ENCODE data around the gene TSPAN7. TPM values are rescaled to one million over a fixed set of nuclear protein-coding genes. Genes with fewer than 3 reads are reported as not detected.

TSPAN7 gene, protein sequence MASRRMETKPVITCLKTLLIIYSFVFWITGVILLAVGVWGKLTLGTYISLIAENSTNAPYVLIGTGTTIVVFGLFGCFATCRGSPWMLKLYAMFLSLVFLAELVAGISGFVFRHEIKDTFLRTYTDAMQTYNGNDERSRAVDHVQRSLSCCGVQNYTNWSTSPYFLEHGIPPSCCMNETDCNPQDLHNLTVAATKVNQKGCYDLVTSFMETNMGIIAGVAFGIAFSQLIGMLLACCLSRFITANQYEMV
- 61.9 TPM for polyA plus RNA-seq
- long read RNA-seq, donor 1, transcript TSPAN7-202 (8 exons, 1,909 nt): major isoform, 15 of 18 reads
- long read RNA-seq, donor 1, partial matches to known transcripts: 0 of 18 reads
- long read RNA-seq, donor 1, other reads (novel, unspliced or antisense): 0 of 18 reads
- long read RNA-seq, donor 2, transcript TSPAN7-202 (8 exons, 1,909 nt): major isoform, 19 of 39 reads
- long read RNA-seq, donor 2, partial matches to known transcripts: 20 of 39 reads
- long read RNA-seq, donor 2, other reads (novel, unspliced or antisense): 0 of 39 reads
- long read RNA-seq, donor 3, transcript TSPAN7-203 (7 exons, 1,683 nt): minor isoform, 6 of 75 reads
- long read RNA-seq, donor 3, transcript TSPAN7-202 (8 exons, 1,909 nt): major isoform, 39 of 75 reads
- long read RNA-seq, donor 3, partial matches to known transcripts: 30 of 75 reads
- long read RNA-seq, donor 3, other reads (novel, unspliced or antisense): 0 of 75 reads
- long read RNA-seq, donor 4, partial matches to known transcripts: 0 of 1 reads
- long read RNA-seq, donor 4, other reads (novel, unspliced or antisense): 0 of 1 reads
- long read RNA-seq, donor 5, transcript TSPAN7-202 (8 exons, 1,909 nt): major isoform, 19 of 19 reads
- long read RNA-seq, donor 5, partial matches to known transcripts: 0 of 19 reads
- long read RNA-seq, donor 5, other reads (novel, unspliced or antisense): 0 of 19 reads
- long read RNA-seq, donor 6, transcript TSPAN7-202 (8 exons, 1,909 nt): major isoform, 29 of 72 reads
- long read RNA-seq, donor 6, transcript TSPAN7-203 (7 exons, 1,683 nt): minor isoform, 5 of 72 reads
- long read RNA-seq, donor 6, partial matches to known transcripts: 38 of 72 reads
- long read RNA-seq, donor 6, other reads (novel, unspliced or antisense): 0 of 72 reads
- long read RNA-seq, donor 7, transcript TSPAN7-202 (8 exons, 1,909 nt): major isoform, 26 of 35 reads
- long read RNA-seq, donor 7, partial matches to known transcripts: 6 of 35 reads
- long read RNA-seq, donor 7, other reads (novel, unspliced or antisense): 0 of 35 reads
- long read RNA-seq, donor 8, transcript TSPAN7-202 (8 exons, 1,909 nt): major isoform, 46 of 62 reads
- long read RNA-seq, donor 8, partial matches to known transcripts: 12 of 62 reads
- long read RNA-seq, donor 8, other reads (novel, unspliced or antisense): 0 of 62 reads
- long read RNA-seq, donor 9, transcript TSPAN7-202 (8 exons, 1,909 nt): major isoform, 34 of 56 reads
- long read RNA-seq, donor 9, partial matches to known transcripts: 21 of 56 reads
- long read RNA-seq, donor 9, other reads (novel, unspliced or antisense): 0 of 56 reads
- long read RNA-seq, donor 10, transcript TSPAN7-202 (8 exons, 1,909 nt): major isoform, 35 of 46 reads
- long read RNA-seq, donor 10, partial matches to known transcripts: 8 of 46 reads
- long read RNA-seq, donor 10, other reads (novel, unspliced or antisense): 0 of 46 reads
- long read RNA-seq, donor 11, transcript TSPAN7-202 (8 exons, 1,909 nt): major isoform, 29 of 39 reads
- long read RNA-seq, donor 11, transcript TSPAN7-203 (7 exons, 1,683 nt): minor isoform, 5 of 39 reads
- long read RNA-seq, donor 11, partial matches to known transcripts: 5 of 39 reads
- long read RNA-seq, donor 11, other reads (novel, unspliced or antisense): 0 of 39 reads

DNA sequence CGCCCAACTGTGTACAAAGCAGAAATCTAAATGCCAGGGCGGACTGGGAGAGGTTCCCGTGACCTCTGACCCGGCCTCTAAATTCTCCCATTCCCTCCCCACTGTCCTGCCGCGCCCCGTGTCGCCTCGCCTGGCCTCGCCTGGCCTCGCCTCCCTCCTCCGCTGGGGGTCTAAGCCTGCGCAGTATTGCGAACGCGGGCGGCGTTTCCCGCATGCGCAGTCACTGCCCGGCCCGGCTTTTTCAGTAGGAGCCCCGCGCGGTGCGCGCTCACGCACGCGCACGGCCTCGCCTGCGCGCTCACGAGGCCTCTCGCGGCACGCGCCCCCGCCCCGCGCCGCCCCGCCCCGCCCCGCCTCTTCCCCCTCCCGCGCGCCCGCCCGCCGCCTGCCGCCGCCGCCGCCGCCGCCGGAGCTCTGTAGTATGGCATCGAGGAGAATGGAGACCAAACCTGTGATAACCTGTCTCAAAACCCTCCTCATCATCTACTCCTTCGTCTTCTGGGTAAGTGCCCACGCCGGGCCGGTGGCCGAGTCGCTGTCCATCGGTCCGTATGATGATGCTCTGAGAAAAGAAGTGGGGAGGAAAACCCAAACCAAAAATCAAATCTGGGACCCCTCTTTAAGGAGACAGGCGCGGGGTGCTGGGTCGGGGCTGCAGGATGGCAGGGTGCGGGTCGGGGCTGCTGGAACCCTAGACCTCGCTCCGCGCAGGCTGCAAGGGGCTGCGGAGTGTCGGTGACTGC, at the start of gene TSPAN7:
Gene TSPAN7 (plus strand): TSS at position 417 of the 743 bp plus-strand sequence. CDS start 5 bp downstream, at position 422.
- Histone ChIP-seq H3K4me3 (ENCODE audit: low read length) (peak within 1 kb of the TSS; percentile 70), H3K9me3 (ENCODE audit: control insufficient read depth, low read depth, low read length) (no peaks in the 10 kb centered on the region), H3K27me3 (ENCODE audit: control insufficient read depth, insufficient read depth, low read length) (no peaks in the 10 kb centered on the region), H3K4me1 (ENCODE audit: control insufficient read depth, insufficient read depth, low read length) (peaks cover 3% of the 10 kb centered on the region), H3K27ac (ENCODE audit: low read length) (peak within 1 kb of the TSS; percentile 84), H3K36me3 (ENCODE audit: control insufficient read depth, insufficient read depth, low read length) (no peaks in the 10 kb centered on the region)
- WGBS (ENCODE audit: insufficient coverage, low lambda C conversion rate): no CpG with 5 or more reads among the region's 78 CpGs
- peak; percentile 79 to 84 for DNase-seq

DNA sequence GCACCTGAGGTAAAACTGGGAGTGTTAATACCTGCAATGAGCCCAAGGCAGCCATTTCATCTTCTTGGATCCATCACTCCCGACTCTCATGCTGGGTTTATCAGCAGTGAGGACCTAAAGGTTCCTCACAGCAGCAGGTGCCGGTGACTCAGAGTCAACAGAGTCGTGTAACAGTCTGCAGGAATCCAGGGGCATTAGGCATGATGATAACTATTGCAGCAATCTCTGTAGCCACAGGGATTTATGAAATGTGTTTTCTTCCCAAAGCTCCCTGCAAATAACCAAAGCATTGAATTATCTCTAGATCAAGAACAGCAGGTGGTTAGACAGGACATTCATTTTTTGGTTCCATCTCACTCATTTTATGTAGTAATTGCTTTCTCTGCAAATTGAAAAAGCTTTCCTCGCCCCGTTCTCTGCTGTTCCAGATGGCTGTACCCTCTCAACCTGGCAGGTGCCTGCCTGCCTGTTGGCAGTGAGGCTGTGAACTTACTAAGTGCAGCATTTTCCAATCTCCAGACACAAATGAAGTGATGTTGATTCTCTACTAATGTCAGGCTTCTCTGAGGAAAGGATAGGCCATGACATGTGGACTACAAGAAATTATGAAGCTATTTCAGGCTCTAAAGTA, 48.1 kb upstream of the TSPAN7 start:
- Histone ChIP-seq H3K4me3 (ENCODE audit: low read length) (no peak overlapping the region), H3K9me3 (ENCODE audit: control insufficient read depth, low read depth, low read length) (no peaks in the 10 kb centered on the region), H3K36me3 (ENCODE audit: control insufficient read depth, insufficient read depth, low read length) (no peaks in the 10 kb centered on the region), H3K4me1 (ENCODE audit: control insufficient read depth, insufficient read depth, low read length) (no peaks in the 10 kb centered on the region), H3K27ac (ENCODE audit: low read length) (no peak overlapping the region), H3K27me3 (ENCODE audit: control insufficient read depth, insufficient read depth, low read length) (no peaks in the 10 kb centered on the region)
- DNase-seq: peak; percentile 29 to 60
- WGBS (ENCODE audit: insufficient coverage, low lambda C conversion rate): no CpG with 5 or more reads among the region's 5 CpGs

- Histone ChIP-seq H3K27ac (ENCODE audit: low read length) (no peak overlapping the region), H3K4me1 (ENCODE audit: control insufficient read depth, insufficient read depth, low read length) (no peaks in the 10 kb centered on the region), H3K36me3 (ENCODE audit: control insufficient read depth, insufficient read depth, low read length) (no peaks in the 10 kb centered on the region), H3K4me3 (ENCODE audit: low read length) (no peak overlapping the region), H3K27me3 (ENCODE audit: control insufficient read depth, insufficient read depth, low read length) (no peaks in the 10 kb centered on the region), H3K9me3 (ENCODE audit: control insufficient read depth, low read depth, low read length) (no peaks in the 10 kb centered on the region)
- DNase-seq: no peak
Measured at GRCh38 chrX:38514016-38514854, 47.1 kb upstream of the TSPAN7 start.

DNA sequence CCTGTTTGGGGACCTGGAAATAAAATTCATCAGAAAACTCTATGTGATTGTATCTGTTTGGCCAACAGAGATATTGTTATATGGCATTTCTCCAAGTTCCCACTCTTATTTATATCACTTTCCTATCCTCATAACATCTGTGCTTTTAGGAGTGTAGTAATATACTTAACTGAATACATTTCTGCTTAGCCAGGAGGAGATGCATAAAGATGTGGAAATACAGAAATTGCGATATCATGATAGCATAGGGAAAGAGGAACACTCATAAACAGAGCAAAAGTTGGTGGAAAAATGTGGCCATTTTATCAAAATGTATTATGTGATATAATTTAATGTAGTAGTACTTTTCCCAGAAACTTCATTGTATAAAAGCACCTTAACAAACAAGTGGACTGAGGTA, 46.1 kb upstream of the TSPAN7 start:
- H3K4me1 ChIP-seq (ENCODE audit: control insufficient read depth, insufficient read depth, low read length): no peaks in the 10 kb centered on the region
- no peaks in the 10 kb centered on the region for H3K27me3 ChIP-seq (ENCODE audit: control insufficient read depth, insufficient read depth, low read length)
- H3K4me3 ChIP-seq (ENCODE audit: low read length): no peak overlapping the region
- no CpG with 5 or more reads among the region's 1 CpG for WGBS (ENCODE audit: insufficient coverage, low lambda C conversion rate)
- no peak overlapping the region for H3K27ac ChIP-seq (ENCODE audit: low read length)
- no peak for DNase-seq
- H3K9me3 ChIP-seq (ENCODE audit: control insufficient read depth, low read depth, low read length): no peaks in the 10 kb centered on the region
- H3K36me3 ChIP-seq (ENCODE audit: control insufficient read depth, insufficient read depth, low read length): no peaks in the 10 kb centered on the region

DNA sequence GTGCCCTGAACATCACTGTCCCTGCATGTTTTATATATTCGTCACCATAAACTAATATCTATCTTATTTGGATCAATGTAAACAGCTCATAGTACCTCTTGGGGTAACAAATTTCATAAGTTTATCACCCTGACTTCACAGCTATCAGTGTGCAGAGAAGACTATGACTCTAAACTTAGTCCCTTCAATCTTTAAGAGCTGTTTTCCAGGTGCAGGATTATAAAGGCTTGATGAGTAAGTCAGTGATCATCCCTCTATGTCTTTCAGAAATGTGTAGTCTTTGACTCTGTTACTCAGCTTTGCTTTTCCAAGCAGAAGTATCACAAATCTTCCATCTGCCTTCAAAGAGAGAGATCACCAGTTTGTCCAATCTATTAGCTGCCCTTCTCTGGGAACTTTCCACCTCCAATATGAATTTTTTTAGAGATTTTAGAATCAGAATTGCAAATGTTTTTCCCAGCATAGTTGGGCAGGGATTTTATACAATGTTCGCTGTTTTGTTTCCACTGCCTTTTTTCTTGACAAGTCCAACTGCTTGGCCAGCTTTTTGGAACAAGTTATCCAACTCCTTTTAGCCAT, 45.1 kb upstream of the TSPAN7 start:
- H3K9me3 ChIP-seq (ENCODE audit: control insufficient read depth, low read depth, low read length): no peaks in the 10 kb centered on the region

GRCh38 chrX:38519651-38520050, 41.7 kb upstream of the TSPAN7 start:
- no peaks in the 10 kb centered on the region for H3K27me3 ChIP-seq (ENCODE audit: control insufficient read depth, insufficient read depth, low read length)
- no peaks in the 10 kb centered on the region for H3K36me3 ChIP-seq (ENCODE audit: control insufficient read depth, insufficient read depth, low read length)
- no peak overlapping the region for H3K4me3 ChIP-seq (ENCODE audit: low read length)
- WGBS (ENCODE audit: insufficient coverage, low lambda C conversion rate): no CpG with 5 or more reads among the region's 6 CpGs
- DNase-seq: peak in 1 of 2 donors; percentile 30
- H3K9me3 ChIP-seq (ENCODE audit: control insufficient read depth, low read depth, low read length): no peaks in the 10 kb centered on the region
- no peak overlapping the region for H3K27ac ChIP-seq (ENCODE audit: low read length)
- no peaks in the 10 kb centered on the region for H3K4me1 ChIP-seq (ENCODE audit: control insufficient read depth, insufficient read depth, low read length)

More for the DNA sequence above, 45.1 kb upstream of the TSPAN7 start:
- Histone ChIP-seq H3K4me3 (ENCODE audit: low read length) (no peak overlapping the region), H3K27me3 (ENCODE audit: control insufficient read depth, insufficient read depth, low read length) (no peaks in the 10 kb centered on the region), H3K27ac (ENCODE audit: low read length) (no peak overlapping the region), H3K4me1 (ENCODE audit: control insufficient read depth, insufficient read depth, low read length) (no peaks in the 10 kb centered on the region), H3K36me3 (ENCODE audit: control insufficient read depth, insufficient read depth, low read length) (no peaks in the 10 kb centered on the region)
- DNase-seq: no peak
- WGBS (ENCODE audit: insufficient coverage, low lambda C conversion rate): no CpG with 5 or more reads among the region's 2 CpGs

GRCh38 chrX:38538134-38538533, 23.2 kb upstream of the TSPAN7 start:
- Histone ChIP-seq H3K4me1 (ENCODE audit: control insufficient read depth, insufficient read depth, low read length) (no peaks in the 10 kb centered on the region), H3K27me3 (ENCODE audit: control insufficient read depth, insufficient read depth, low read length) (no peaks in the 10 kb centered on the region), H3K9me3 (ENCODE audit: control insufficient read depth, low read depth, low read length) (no peaks in the 10 kb centered on the region), H3K36me3 (ENCODE audit: control insufficient read depth, insufficient read depth, low read length) (no peaks in the 10 kb centered on the region), H3K27ac (ENCODE audit: low read length) (no peak overlapping the region), H3K4me3 (ENCODE audit: low read length) (no peak overlapping the region)
- no peak for DNase-seq
- whole genome bisulfite sequencing (ENCODE audit: insufficient coverage, low lambda C conversion rate): no CpG with 5 or more reads among the region's 2 CpGs

DNA sequence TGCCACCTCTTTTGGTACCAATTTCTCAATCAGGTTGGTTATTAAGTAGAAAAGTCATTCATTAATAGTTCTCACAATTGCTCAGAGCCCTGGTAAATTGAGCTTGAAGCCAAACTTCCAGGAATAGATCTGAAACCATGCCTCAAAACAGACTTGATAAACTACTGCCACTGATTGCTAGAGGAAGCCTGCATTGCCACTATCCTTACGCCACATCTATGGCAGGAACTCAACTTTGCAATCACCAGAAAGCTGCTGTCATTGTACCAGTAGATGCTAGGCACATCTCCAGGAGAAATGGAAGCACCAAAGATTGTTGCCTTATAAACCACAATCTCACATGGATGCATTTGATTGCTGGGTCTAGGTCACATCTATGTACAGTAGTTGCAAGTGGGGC, 21.6 kb upstream of the TSPAN7 start:
- Histone ChIP-seq H3K4me3 (ENCODE audit: low read length) (no peak overlapping the region), H3K27me3 (ENCODE audit: control insufficient read depth, insufficient read depth, low read length) (no peaks in the 10 kb centered on the region), H3K36me3 (ENCODE audit: control insufficient read depth, insufficient read depth, low read length) (no peaks in the 10 kb centered on the region), H3K27ac (ENCODE audit: low read length) (no peak overlapping the region), H3K9me3 (ENCODE audit: control insufficient read depth, low read depth, low read length) (no peaks in the 10 kb centered on the region), H3K4me1 (ENCODE audit: control insufficient read depth, insufficient read depth, low read length) (no peaks in the 10 kb centered on the region)
- no peak for DNase-seq
- WGBS (ENCODE audit: insufficient coverage, low lambda C conversion rate): no CpG with 5 or more reads among the region's 1 CpG
